HAP-1 (cell line): Measurements from ENCODE around the gene POLR3C.

Source experiments
- DNase-seq, 2 experiments: peaks; one replicate each; pipeline ENCODE4 v3.0.0-alpha.2; 2016 to 2020; ENCODE audit warnings: low spot score in 2 of 2
- H3K27me3 ChIP-seq: fragments of 250-450 bp; sonication (Bioruptor Pico); 2 replicates; pipeline ENCODE4 v1.5.1; 2020; ENCODE audit warnings: low read depth, mild to moderate bottlenecking, moderate library complexity
- H3K36me3 ChIP-seq: fragments of 250-450 bp; sonication (Bioruptor Pico); replicated peaks from 2 replicates; pipeline ENCODE4 v1.5.1; 2020; ENCODE audit warnings: mild to moderate bottlenecking
- H3K4me1 ChIP-seq: fragments of 250-450 bp; sonication (Bioruptor Pico); 2 replicates; pipeline ENCODE4 v1.5.1; 2020; ENCODE audit warnings: mild to moderate bottlenecking
- H3K4me3 ChIP-seq: fragments of 250-450 bp; sonication (Bioruptor Pico); 2 replicates; pipeline ENCODE4 v1.5.1; 2020; ENCODE audit warnings: mild to moderate bottlenecking, moderate library complexity
- H3K9me3 ChIP-seq: fragments of 250-450 bp; sonication (Bioruptor Pico); 2 replicates; pipeline ENCODE4 v1.5.1; 2020; ENCODE audit warnings: mild to moderate bottlenecking, moderate library complexity
- in situ Hi-C: fragments of 300-500 bp; cut with MboI; formaldehyde crosslinking; loops from 3 replicates; pipeline ENCODE4 v1.14.3; 2020; ENCODE audit warnings: low sequenced_read_pairs, inconsistent platforms, mixed read lengths

Gene POLR3C

GRCh38 chr1:145837656-145838055 lies 13.7 kb downstream of the POLR3C start:
- Histone ChIP-seq H3K9me3 (no peaks in the 10 kb centered on the region), H3K4me3 (no peak overlapping the region), H3K27me3 (no peaks in the 10 kb centered on the region), H3K36me3 (peaks cover 91% of the 10 kb centered on the region), H3K4me1 (no peaks in the 10 kb centered on the region)
- DNase-seq = no peak
- in situ Hi-C loops = no loop called here

GRCh38 chr1:145843031-145843430 lies 19.0 kb downstream of the POLR3C start:
- in situ Hi-C loops = no loop called here
- Histone ChIP-seq H3K4me3 (no peak overlapping the region), H3K36me3 (peaks cover 50% of the 10 kb centered on the region), H3K27me3 (no peaks in the 10 kb centered on the region), H3K9me3 (no peaks in the 10 kb centered on the region), H3K4me1 (no peaks in the 10 kb centered on the region; the same call in 1 of the 2 replicates)
- no peak for DNase-seq

- H3K36me3 ChIP-seq = peaks cover 44% of the 10 kb centered on the region
- H3K27me3 ChIP-seq = no peaks in the 10 kb centered on the region
- in situ Hi-C loops = no loop called here
- no peak for DNase-seq
- H3K9me3 ChIP-seq = no peaks in the 10 kb centered on the region
- H3K4me3 ChIP-seq = peak overlapping the region; percentile 39
- no peaks in the 10 kb centered on the region; the same call in 1 of the 2 replicates for H3K4me1 ChIP-seq
Observed at GRCh38 chr1:145845144-145845513, 21.1 kb downstream of the POLR3C start.

GRCh38 chr1:145845514-145846161 lies 21.6 kb downstream of the POLR3C start, which contains the start of gene NUDT17:
Gene NUDT17, plus strand, starts transcription at chr1:145845630. Its CDS starts 11 bp downstream, at chr1:145845641.
- in situ Hi-C loops = no loop called here
- Histone ChIP-seq H3K27me3 (no peaks in the 10 kb centered on the region), H3K36me3 (peaks cover 44% of the 10 kb centered on the region)

GRCh38 chr1:145846201-145846612 lies 22.2 kb downstream of the POLR3C start:
- Histone ChIP-seq H3K9me3 (no peaks in the 10 kb centered on the region), H3K4me3 (peak overlapping the region; percentile 39), H3K27me3 (no peaks in the 10 kb centered on the region), H3K4me1 (no peaks in the 10 kb centered on the region; the same call in 1 of the 2 replicates), H3K36me3 (peaks cover 43% of the 10 kb centered on the region)
- DNase-seq = peak in 1 of 2 experiments; percentile 43
- in situ Hi-C loops = no loop called here

More at GRCh38 chr1:145845514-145846161, 21.6 kb downstream of the POLR3C start, which contains the start of gene NUDT17:
- Histone ChIP-seq H3K9me3 (no peaks in the 10 kb centered on the region), H3K4me3 (peak within 1 kb of the TSS; percentile 39), H3K4me1 (no peaks in the 10 kb centered on the region; the same call in 1 of the 2 replicates)
- peak; percentile 65 to 90 for DNase-seq

- DNase-seq = no peak
Observed at GRCh38 chr1:145847827-145848226, 23.8 kb downstream of the POLR3C start.

GRCh38 chr1:145849356-145850160 lies 25.6 kb downstream of the POLR3C start:
- in situ Hi-C loops = no loop called here

More at GRCh38 chr1:145847827-145848226, 23.8 kb downstream of the POLR3C start:
- H3K36me3 ChIP-seq = peaks cover 33% of the 10 kb centered on the region
- H3K4me1 ChIP-seq = no peaks in the 10 kb centered on the region; the same call in 1 of the 2 replicates
- H3K4me3 ChIP-seq = no peak overlapping the region
- H3K9me3 ChIP-seq = no peaks in the 10 kb centered on the region
- H3K27me3 ChIP-seq = no peaks in the 10 kb centered on the region
- in situ Hi-C loops = no loop called here

GRCh38 chr1:145855426-145855948 lies 31.5 kb downstream of the POLR3C start:
- Histone ChIP-seq H3K4me1 (peaks cover 8% of the 10 kb centered on the region), H3K4me3 (no peak overlapping the region), H3K27me3 (no peaks in the 10 kb centered on the region), H3K9me3 (peaks cover 4% of the 10 kb centered on the region; the same call in 1 of the 2 replicates), H3K36me3 (peaks cover 35% of the 10 kb centered on the region)
- DNase-seq = peak in 1 of 2 experiments; percentile 19
- in situ Hi-C loops = no loop called here

More at GRCh38 chr1:145849356-145850160, 25.6 kb downstream of the POLR3C start:
- DNase-seq = no peak
- Histone ChIP-seq H3K27me3 (no peaks in the 10 kb centered on the region), H3K4me3 (no peak overlapping the region), H3K4me1 (no peaks in the 10 kb centered on the region; the same call in 1 of the 2 replicates), H3K36me3 (peaks cover 32% of the 10 kb centered on the region), H3K9me3 (no peaks in the 10 kb centered on the region)

- H3K4me3 ChIP-seq = no peak overlapping the region
- peaks cover 26% of the 10 kb centered on the region for H3K36me3 ChIP-seq
- no peaks in the 10 kb centered on the region for H3K27me3 ChIP-seq
- H3K9me3 ChIP-seq = peaks cover 4% of the 10 kb centered on the region; the same call in 1 of the 2 replicates
- no peak for DNase-seq
- in situ Hi-C loops = no loop called here
- H3K4me1 ChIP-seq = peaks cover 11% of the 10 kb centered on the region
Observed at GRCh38 chr1:145857170-145857569, 33.2 kb downstream of the POLR3C start.

- DNase-seq = peak; percentile 40 to 86
- Histone ChIP-seq H3K4me3 (peak overlapping the region; percentile 95), H3K27me3 (no peaks in the 10 kb centered on the region), H3K36me3 (peaks cover 23% of the 10 kb centered on the region), H3K9me3 (peaks cover 4% of the 10 kb centered on the region; the same call in 1 of the 2 replicates), H3K4me1 (peaks cover 11% of the 10 kb centered on the region)
- in situ Hi-C loops = no loop called here
Observed at GRCh38 chr1:145858238-145858900, 34.4 kb downstream of the POLR3C start.

- in situ Hi-C loops = no loop called here
Observed at GRCh38 chr1:145858901-145859490, 35.0 kb downstream of the POLR3C start, which contains the start of gene PIAS3. Gene PIAS3, minus strand, starts transcription at chr1:145859081. Its CDS starts 91 bp downstream, at chr1:145858990.

GRCh38 chr1:145859491-145860023 lies 35.6 kb downstream of the POLR3C start:
- Histone ChIP-seq H3K27me3 (0 out of 2 replicates have a peak, but pooled peaks cover 5% of the 10 kb centered on the region), H3K36me3 (peaks cover 19% of the 10 kb centered on the region), H3K9me3 (peaks cover 4% of the 10 kb centered on the region; the same call in 1 of the 2 replicates), H3K4me1 (peaks cover 11% of the 10 kb centered on the region), H3K4me3 (peak overlapping the region; percentile 95)
- in situ Hi-C loops = no loop called here
- DNase-seq = peak; percentile 85 to 96

More at GRCh38 chr1:145858901-145859490, 35.0 kb downstream of the POLR3C start, which contains the start of gene PIAS3:
- Histone ChIP-seq H3K36me3 (peaks cover 20% of the 10 kb centered on the region), H3K4me1 (peaks cover 11% of the 10 kb centered on the region), H3K4me3 (peak within 1 kb of the TSS; percentile 95), H3K27me3 (0 out of 2 replicates have a peak, but pooled peaks cover 2% of the 10 kb centered on the region), H3K9me3 (peaks cover 4% of the 10 kb centered on the region; the same call in 1 of the 2 replicates)
- peak; percentile 92 to 99 for DNase-seq
